GM21737 (cell line): ENCODE measurements around the gene C11orf98.
"Not testable (repeated sequence)": the region's sequence is repeated elsewhere in the genome, so short reads cannot be mapped to it uniquely, and the experiment has no call there.

Experiments used
- ATAC-seq: cut with Tn5 transposase; IDR thresholded peaks from one replicate; pipeline ENCODE4 v1.9.1; 2021; ENCODE audit warnings: mild to moderate bottlenecking, moderate library complexity; ENCODE audit not compliant: unreplicated experiment

The C11orf98 gene

GRCh38 chr11:62687508-62688396, 22.7 kb upstream of the C11orf98 start:
- no peak for ATAC-seq

GRCh38 chr11:62682518-62682917, 17.5 kb upstream of the C11orf98 start:
- ATAC-seq: no peak

GRCh38 chr11:62680825-62681240, 15.8 kb upstream of the C11orf98 start:
- no peak for ATAC-seq

- ATAC-seq: peak; percentile 63
Measured at GRCh38 chr11:62678770-62679696, 14.0 kb upstream of the C11orf98 start, which contains the start of gene UBXN1. Gene UBXN1 (minus strand): TSS chr11:62679073. CDS start chr11:62678923, 150 bp downstream.

- peak; percentile 14 for ATAC-seq
Measured at GRCh38 chr11:62678433-62678769, 13.4 kb upstream of the C11orf98 start.

GRCh38 chr11:62677714-62678113, 12.7 kb upstream of the C11orf98 start:
- no peak for ATAC-seq

GRCh38 chr11:62677156-62677555, 12.1 kb upstream of the C11orf98 start:
- no peak for ATAC-seq

GRCh38 chr11:62676698-62677097, 11.7 kb upstream of the C11orf98 start:
- ATAC-seq: no peak

- not testable (repeated sequence) for ATAC-seq
Measured at GRCh38 chr11:62675415-62675814, 10.4 kb upstream of the C11orf98 start.

GRCh38 chr11:62673196-62673525, 8.2 kb upstream of the C11orf98 start:
- no peak for ATAC-seq

GRCh38 chr11:62671608-62672389, 6.8 kb upstream of the C11orf98 start, which contains the start of the genes LBHD1 and UQCC3:
Gene LBHD1 (minus strand): TSS chr11:62672267. CDS start chr11:62670031, 2,236 bp downstream.
Gene UQCC3 (plus strand): TSS chr11:62671673. CDS start chr11:62671746, 73 bp downstream.
- peak; percentile 45 for ATAC-seq

- ATAC-seq: no peak
Measured at GRCh38 chr11:62671236-62671607, 6.2 kb upstream of the C11orf98 start.

GRCh38 chr11:62669420-62670161, 4.6 kb upstream of the C11orf98 start:
- no peak for ATAC-seq

- no peak for ATAC-seq
Measured at GRCh38 chr11:62667460-62667859, 2.5 kb upstream of the C11orf98 start.

- no peak for ATAC-seq
Measured at GRCh38 chr11:62666259-62666926, 1.4 kb upstream of the C11orf98 start.

GRCh38 chr11:62665599-62666258, 719 bp upstream of the C11orf98 start:
- ATAC-seq: no peak

- ATAC-seq: peak; percentile 29
Measured at GRCh38 chr11:62664405-62665074, 470 bp downstream of the C11orf98 start.

GRCh38 chr11:62656796-62657429, 8.1 kb downstream of the C11orf98 start:
- ATAC-seq: no peak
